Lower lobe of right lung (tissue), 2 donors: ENCODE results near the gene SORT1. TPM values are rescaled to one million over a fixed set of nuclear protein-coding genes. Genes with fewer than 3 reads are reported as not detected.
A peak's percentile ranks its signal among the peaks of the same experiment; 100 is the strongest.

Experiments
- ATAC-seq, 2 donors: fragments of 200-7000 bp; cut with Tn5 transposase; one replicate each; pipeline ENCODE4 v1.9.1; 2020 to 2022; ENCODE audit warnings: mild to moderate bottlenecking in 2 of 2, moderate library complexity in 2 of 2
- DNase-seq: peaks from one replicate; pipeline ENCODE4 v3.0.0-alpha.2; 2020
- H3K27ac ChIP-seq: fragments of 200-600 bp; one replicate; pipeline ENCODE4 v1.8.0; 2022
- H3K27me3 ChIP-seq: fragments of 200-600 bp; one replicate; pipeline ENCODE4 v1.8.0; 2022; ENCODE audit warnings: low read depth
- H3K36me3 ChIP-seq: fragments of 200-600 bp; one replicate; pipeline ENCODE4 v1.8.0; 2022; ENCODE audit warnings: mild to moderate bottlenecking
- H3K4me1 ChIP-seq: fragments of 200-600 bp; one replicate; pipeline ENCODE4 v1.8.0; 2022
- H3K4me3 ChIP-seq: fragments of 200-600 bp; one replicate; pipeline ENCODE4 v1.8.0; 2022; ENCODE audit warnings: mild to moderate bottlenecking
- H3K9me3 ChIP-seq: fragments of 200-600 bp; one replicate; pipeline ENCODE4 v1.8.0; 2022
- intact Hi-C: fragments of 100-400 bp; cut with DNase I; formaldehyde crosslinking; loops from one replicate; pipeline ENCODE4 v1.11.0; 2022
- total RNA-seq: library from RNA; stranded (reverse); fragmentation: NEBNext Ultra II Directional; extraction: Animal tissue kit (Norgen Biotek cat#: 25700); gene quantifications from one replicate; pipeline ENCODE4 v1.2.1, GENCODE V29; 2021
- TF ChIP-seq, protein P1 (sequence below): fragments of 200-600 bp; IDR thresholded peaks from one replicate; pipeline ENCODE4 v1.8.0; 2022; ENCODE audit warnings: antibody characterized with exemption, mild to moderate bottlenecking
- donor health status: DM: no; HTN: yes; CAD: no; lungs with severe emphysema.

Gene SORT1
- total RNA-seq, 1 donor from 2014 or later = 178 TPM

DNA sequence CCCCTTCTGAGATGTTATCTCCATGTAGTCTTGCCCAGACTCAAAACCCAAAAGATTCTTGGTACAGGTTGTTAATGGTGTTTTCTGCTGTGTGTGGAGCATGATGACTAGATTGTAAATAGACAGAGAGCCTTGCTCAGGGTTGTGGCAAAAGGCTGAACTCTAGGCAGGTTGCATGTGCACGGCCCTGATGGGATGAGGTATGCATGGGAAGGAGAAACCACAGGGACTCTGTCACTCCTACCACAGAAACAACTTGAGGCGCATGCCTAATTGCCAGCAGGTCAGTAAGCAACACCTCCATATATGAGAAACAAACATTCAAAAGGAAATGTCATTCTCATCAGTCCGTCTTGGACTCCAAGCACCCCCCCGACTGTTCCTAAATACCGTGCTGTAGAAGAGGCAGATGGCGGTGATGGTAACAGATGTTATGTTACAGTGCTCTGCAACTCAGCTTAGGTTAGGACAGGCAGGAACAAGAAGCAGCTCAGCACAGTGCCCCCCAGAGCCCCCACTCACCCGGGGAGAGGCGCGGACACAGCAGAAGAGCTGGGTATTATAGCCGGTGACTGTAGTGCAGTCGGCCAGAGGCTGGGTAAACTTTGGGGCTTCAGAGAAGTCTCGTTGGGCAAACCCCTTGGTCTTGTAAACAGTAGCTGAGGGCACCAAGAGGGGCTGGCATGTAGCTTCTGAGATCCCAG, 101.9 kb downstream of the SORT1 start:
- no peaks in the 10 kb centered on the region for H3K9me3 ChIP-seq
- TF ChIP-seq, protein P1, sequence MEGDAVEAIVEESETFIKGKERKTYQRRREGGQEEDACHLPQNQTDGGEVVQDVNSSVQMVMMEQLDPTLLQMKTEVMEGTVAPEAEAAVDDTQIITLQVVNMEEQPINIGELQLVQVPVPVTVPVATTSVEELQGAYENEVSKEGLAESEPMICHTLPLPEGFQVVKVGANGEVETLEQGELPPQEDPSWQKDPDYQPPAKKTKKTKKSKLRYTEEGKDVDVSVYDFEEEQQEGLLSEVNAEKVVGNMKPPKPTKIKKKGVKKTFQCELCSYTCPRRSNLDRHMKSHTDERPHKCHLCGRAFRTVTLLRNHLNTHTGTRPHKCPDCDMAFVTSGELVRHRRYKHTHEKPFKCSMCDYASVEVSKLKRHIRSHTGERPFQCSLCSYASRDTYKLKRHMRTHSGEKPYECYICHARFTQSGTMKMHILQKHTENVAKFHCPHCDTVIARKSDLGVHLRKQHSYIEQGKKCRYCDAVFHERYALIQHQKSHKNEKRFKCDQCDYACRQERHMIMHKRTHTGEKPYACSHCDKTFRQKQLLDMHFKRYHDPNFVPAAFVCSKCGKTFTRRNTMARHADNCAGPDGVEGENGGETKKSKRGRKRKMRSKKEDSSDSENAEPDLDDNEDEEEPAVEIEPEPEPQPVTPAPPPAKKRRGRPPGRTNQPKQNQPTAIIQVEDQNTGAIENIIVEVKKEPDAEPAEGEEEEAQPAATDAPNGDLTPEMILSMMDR = no peak
- peaks cover 25% of the 10 kb centered on the region for H3K4me1 ChIP-seq
- no peaks in the 10 kb centered on the region for H3K36me3 ChIP-seq
- intact Hi-C loops = no loop called here
- DNase-seq = no peak
- H3K27ac ChIP-seq = no peak overlapping the region
- no peak overlapping the region for H3K4me3 ChIP-seq
- no peaks in the 10 kb centered on the region for H3K27me3 ChIP-seq
- no peak for ATAC-seq

DNA sequence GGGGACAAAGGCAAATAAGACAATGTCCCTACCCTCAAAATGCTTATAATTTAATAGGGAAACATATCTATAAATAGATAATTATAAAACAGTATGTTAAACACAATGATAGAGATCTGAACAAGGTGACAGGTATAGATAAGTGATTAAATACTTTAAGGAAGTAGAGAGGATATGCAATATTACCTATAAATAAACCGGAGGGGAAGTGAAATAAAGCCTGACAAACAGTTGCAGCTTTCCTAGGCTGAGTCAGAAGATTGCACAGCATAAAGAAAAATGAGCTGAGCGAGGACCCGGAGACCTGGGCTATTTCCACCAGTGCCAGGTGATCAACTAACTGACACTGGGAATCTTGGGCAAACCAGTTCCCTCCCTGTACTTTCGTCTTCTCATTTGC, 103.2 kb downstream of the SORT1 start:
- Histone ChIP-seq H3K27ac (no peak overlapping the region), H3K27me3 (no peaks in the 10 kb centered on the region), H3K36me3 (no peaks in the 10 kb centered on the region), H3K4me3 (no peak overlapping the region), H3K4me1 (peaks cover 16% of the 10 kb centered on the region), H3K9me3 (no peaks in the 10 kb centered on the region)
- ATAC-seq (no peak), DNase-seq (no peak)
- TF ChIP-seq, protein P1 = no peak
- intact Hi-C loops = no loop called here

DNA sequence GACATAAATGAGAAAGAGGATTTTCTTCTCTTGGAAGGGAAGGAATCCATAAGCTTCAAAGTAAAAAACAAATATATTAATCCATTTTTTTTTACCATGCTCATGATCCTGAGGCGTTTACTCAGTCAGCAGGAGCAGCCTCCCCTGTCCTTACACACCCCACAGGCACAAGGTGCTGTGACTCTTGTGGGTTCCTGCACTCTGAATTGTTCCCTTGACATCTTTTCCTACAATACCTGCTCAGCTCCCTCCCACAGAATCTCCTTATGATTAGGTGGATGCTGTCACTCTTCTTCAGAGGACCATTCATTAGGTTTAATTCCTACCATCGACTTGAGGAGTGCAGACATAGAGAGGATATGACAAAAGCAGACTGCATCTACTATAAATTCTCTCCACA, 104.7 kb downstream of the SORT1 start:
- H3K9me3 ChIP-seq = no peaks in the 10 kb centered on the region
- no peak for DNase-seq
- H3K27ac ChIP-seq = no peak overlapping the region
- H3K4me1 ChIP-seq = peaks cover 2% of the 10 kb centered on the region
- no peak for ATAC-seq
- intact Hi-C loops = no loop called here
- H3K27me3 ChIP-seq = no peaks in the 10 kb centered on the region
- no peaks in the 10 kb centered on the region for H3K36me3 ChIP-seq
- TF ChIP-seq, protein P1 = no peak
- no peak overlapping the region for H3K4me3 ChIP-seq

DNA sequence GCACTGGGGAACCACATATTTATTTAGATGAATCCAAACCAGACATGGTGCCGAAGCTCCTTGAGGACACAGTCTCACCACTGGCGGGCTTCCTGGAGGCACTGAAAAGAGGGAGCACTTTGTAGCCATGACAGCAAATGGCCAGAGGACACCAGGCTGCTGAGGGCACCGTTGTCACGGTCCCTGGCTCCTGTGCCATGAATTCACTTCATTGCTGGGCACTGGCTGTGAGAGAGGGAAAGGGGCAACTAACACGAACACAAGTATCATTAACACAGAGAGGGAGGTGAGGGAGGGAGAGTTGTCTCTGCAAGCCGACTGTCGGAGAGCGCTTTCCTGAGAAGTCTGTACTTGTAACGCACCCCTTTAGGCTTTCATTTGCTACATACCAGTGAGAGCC, 105.4 kb downstream of the SORT1 start:
- DNase-seq (no peak), ATAC-seq (no peak)
- H3K4me3 ChIP-seq = no peak overlapping the region
- H3K27me3 ChIP-seq = no peaks in the 10 kb centered on the region
- H3K36me3 ChIP-seq = no peaks in the 10 kb centered on the region
- TF ChIP-seq, protein P1 = no peak
- H3K4me1 ChIP-seq = no peaks in the 10 kb centered on the region
- intact Hi-C loops = no loop called here
- H3K9me3 ChIP-seq = no peaks in the 10 kb centered on the region
- H3K27ac ChIP-seq = no peak overlapping the region

DNA sequence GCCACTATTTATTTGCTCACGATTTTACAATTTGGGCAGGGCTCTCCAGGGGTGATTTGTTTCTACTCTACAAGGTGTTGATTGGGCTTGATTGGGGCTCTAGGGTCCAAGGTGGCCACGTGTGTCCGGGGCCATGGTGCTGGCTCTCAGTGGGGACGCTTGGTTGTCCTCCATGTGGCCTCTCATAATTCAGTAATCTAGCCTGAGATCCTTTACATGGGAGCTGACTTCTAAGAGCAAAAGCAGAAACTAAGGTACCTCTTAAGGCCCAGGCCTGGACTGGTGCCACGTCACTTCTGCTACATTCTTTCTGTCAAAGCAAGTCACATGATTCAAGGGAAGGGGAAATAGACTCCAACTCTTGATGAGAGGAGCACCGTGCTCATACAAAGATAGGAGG, 106.7 kb downstream of the SORT1 start:
- intact Hi-C loops = no loop called here
- no peak overlapping the region for H3K4me3 ChIP-seq
- ATAC-seq (peak; percentile 66 to 75), DNase-seq (peak; percentile 83)
- no peaks in the 10 kb centered on the region for H3K4me1 ChIP-seq
- H3K9me3 ChIP-seq = no peaks in the 10 kb centered on the region
- H3K27ac ChIP-seq = no peak overlapping the region
- TF ChIP-seq, protein P1 = no peak
- H3K36me3 ChIP-seq = no peaks in the 10 kb centered on the region
- H3K27me3 ChIP-seq = no peaks in the 10 kb centered on the region
